AG04449 (cell line): ENCODE results near the gene LPAR2.
A peak's percentile ranks its signal among the peaks of the same experiment; 100 is the strongest.

Experiments
- CTCF ChIA-PET: fragments of 350-600 bp; formaldehyde crosslinking; extraction: SDS; loops from one replicate; lab custom pipeline; 2021; ENCODE audit warnings: antibody characterized with exemption; lab: Yijun Ruan, JAX
- POLR2A ChIA-PET: fragments of 400-600, 350-600 bp; formaldehyde crosslinking; extraction: SDS; loops from one replicate; lab custom pipeline; 2020; ENCODE audit warnings: antibody characterized with exemption, inconsistent platforms; lab: Yijun Ruan, JAX
- DNase-seq: peaks from one replicate; pipeline ENCODE4 v3.0.0-alpha.2; 2010; ENCODE audit warnings: low read depth, low spot score
- H3K4me3 ChIP-seq: 2 replicates; pipeline ENCODE4 v1.5.1; 2011; ENCODE audit warnings: low read depth, mild to moderate bottlenecking, control low read depth, low read length
- CTCF ChIP-seq: IDR thresholded peaks from one replicate; pipeline ENCODE4 v1.5.1; 2011; ENCODE audit warnings: mild to moderate bottlenecking, moderate library complexity, low read length, control low read depth, inconsistent platforms; ENCODE audit not compliant: insufficient read depth; ENCODE audit errors: missing control alignments

LPAR2 gene

GRCh38 chr19:19627621-19628500 lies at the start of gene LPAR2:
TSS of gene LPAR2 (minus strand) at chr19:19628220. CDS start at chr19:19627275, 945 bp downstream.
- no peak for TF ChIP-seq CTCF
- ChIA-PET POLR2A (interaction anchor here (0.9 kb wide), 1 partner anchor 14 kb away, joined by 3 read pairs; no protein-coding TSS in a partner anchor), CTCF (interaction anchor here (0.7 to 2.0 kb wide), 6 partner anchors 16 to 96 kb away, joined by 3 to 12 read pairs (median 7); partner anchors contain the start of gene GMIP)
- no peak for DNase-seq
- H3K4me3 ChIP-seq: peak within 1 kb of the TSS; percentile 41

GRCh38 chr19:19677579-19677978 lies 49.6 kb upstream of the LPAR2 start:
- H3K4me3 ChIP-seq: no peak overlapping the region
- ChIA-PET CTCF (no interaction called here), POLR2A (no interaction called here)
- no peak for TF ChIP-seq CTCF
- no peak for DNase-seq

GRCh38 chr19:19674315-19674714 lies 46.3 kb upstream of the LPAR2 start:
- TF ChIP-seq CTCF: no peak
- no peak for DNase-seq
- ChIA-PET POLR2A (no interaction called here), CTCF (no interaction called here)
- H3K4me3 ChIP-seq: no peak overlapping the region

- DNase-seq: no peak
- ChIA-PET POLR2A (no interaction called here), CTCF (no interaction called here)
- H3K4me3 ChIP-seq: no peak overlapping the region
- no peak for TF ChIP-seq CTCF
Observed at GRCh38 chr19:19672816-19673215, 44.8 kb upstream of the LPAR2 start.

GRCh38 chr19:19670070-19670551 lies 42.1 kb upstream of the LPAR2 start:
- CTCF ChIA-PET: interaction anchor here (1.4 kb wide), 1 partner anchor 138 kb away, joined by 5 read pairs; no protein-coding TSS in a partner anchor
- peak overlapping the region; percentile 16; the same call in 1 of the 2 replicates for H3K4me3 ChIP-seq
- POLR2A ChIA-PET: interaction anchor here (1.2 kb wide), 1 partner anchor 63 kb away, joined by 4 read pairs; the partner anchor contains the start of gene ZNF14
- no peak for TF ChIP-seq CTCF
- no peak for DNase-seq
